HG02981 (cell line): ENCODE data around the gene UCHL5.
A peak's percentile ranks its signal among the peaks of the same experiment; 100 is the strongest.

Experiments used
- ATAC-seq: cut with Tn5 transposase; IDR thresholded peaks from one replicate; pipeline ENCODE4 v1.9.1; 2021; ENCODE audit warnings: mild to moderate bottlenecking, moderate library complexity; ENCODE audit not compliant: unreplicated experiment

The UCHL5 gene

GRCh38 chr1:193059282-193060114, at the start of gene UCHL5, which contains the start of gene RO60:
TSS of gene UCHL5 (minus strand) at chr1:193059360. CDS start at chr1:193059260, 100 bp downstream.
TSS of gene RO60 (plus strand) at chr1:193059612. CDS start at chr1:193069055, 9,443 bp downstream.
- peak; percentile 93 for ATAC-seq

GRCh38 chr1:193108471-193108870, 49.3 kb upstream of the UCHL5 start:
- ATAC-seq, result no peak

- ATAC-seq, result no peak
Observed at GRCh38 chr1:193105821-193106177, 46.6 kb upstream of the UCHL5 start.

DNA sequence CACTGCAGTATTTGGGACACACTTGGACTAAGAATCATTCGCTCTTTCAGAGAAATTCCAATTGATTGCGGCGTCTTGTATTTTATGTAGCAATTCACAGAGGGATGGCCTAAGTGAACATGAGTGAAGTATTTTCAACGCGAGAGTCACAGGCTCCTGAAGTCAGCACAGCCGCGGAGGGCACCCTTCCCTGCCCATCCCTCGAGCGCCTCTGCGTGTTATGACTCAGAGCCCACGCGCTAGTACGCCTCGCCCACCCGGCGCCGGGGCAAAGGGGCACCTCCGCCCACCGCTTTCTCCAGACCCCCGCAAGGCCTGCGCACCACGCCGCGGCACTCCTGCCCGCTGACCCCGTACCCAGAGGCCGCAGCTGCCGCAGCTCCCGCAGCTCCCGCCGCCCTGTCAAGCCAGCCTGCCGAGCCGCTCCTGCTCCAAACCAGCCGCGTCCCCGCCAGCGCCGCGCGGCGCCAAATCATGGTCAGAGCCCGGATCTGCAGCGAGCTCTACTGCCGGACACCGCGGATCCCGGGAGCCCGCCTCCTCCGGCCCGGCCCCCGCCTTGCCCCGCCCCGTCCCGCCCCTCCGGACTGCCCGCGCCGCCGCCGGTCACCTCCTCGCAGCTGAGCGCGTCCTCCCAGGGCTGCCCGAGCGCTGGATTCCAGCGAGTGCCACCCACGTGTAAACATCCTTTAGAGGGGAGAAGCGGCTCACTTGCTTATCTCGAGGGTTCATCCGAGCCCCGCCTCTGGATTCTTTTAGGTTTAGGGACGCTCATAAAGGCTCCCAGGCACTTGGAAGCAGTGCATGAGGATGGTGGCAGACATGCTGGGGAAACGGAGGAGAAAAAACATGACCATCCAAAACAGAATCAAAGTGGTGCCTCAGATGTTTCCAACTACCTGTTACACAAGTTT, 46.0 kb upstream of the UCHL5 start, which contains the start of gene GLRX2:
Gene GLRX2 (minus strand): TSS at position 508 of the 914 bp plus-strand sequence. CDS start 32 bp downstream, at position 476.
- peak; percentile 87 for ATAC-seq

GRCh38 chr1:193104502-193104906, 45.3 kb upstream of the UCHL5 start:
- ATAC-seq, result peak; percentile 25

- ATAC-seq, result no peak
Observed at GRCh38 chr1:193103759-193104501, 44.8 kb upstream of the UCHL5 start.

- no peak for ATAC-seq
Observed at GRCh38 chr1:193102662-193103061, 43.5 kb upstream of the UCHL5 start.

DNA sequence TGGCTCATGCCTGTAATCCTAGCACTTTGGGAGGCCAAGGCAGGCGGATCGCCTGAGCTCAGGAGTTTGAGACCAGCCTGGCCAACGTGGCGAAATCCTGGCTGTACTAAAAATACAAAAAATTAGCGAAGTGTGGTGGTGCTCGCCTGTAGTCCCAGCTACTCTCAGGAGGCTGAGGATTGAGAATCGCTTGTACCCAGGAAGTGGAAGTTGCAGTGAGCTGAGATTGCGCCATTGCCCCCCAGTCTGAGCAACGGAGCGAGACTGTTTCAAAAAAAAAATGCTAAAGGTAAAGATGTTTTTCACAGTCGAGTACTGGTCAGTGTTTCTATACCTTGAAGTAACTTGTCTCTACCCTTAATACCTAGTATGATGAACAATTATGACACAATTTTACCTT, 35.0 kb upstream of the UCHL5 start:
- no peak for ATAC-seq

GRCh38 chr1:193090865-193091264, 31.7 kb upstream of the UCHL5 start:
- ATAC-seq, result no peak

- ATAC-seq, result no peak
Observed at GRCh38 chr1:193087893-193088292, 28.7 kb upstream of the UCHL5 start.

- ATAC-seq, result no peak
Observed at GRCh38 chr1:193086342-193086741, 27.2 kb upstream of the UCHL5 start.

- no peak for ATAC-seq
Observed at GRCh38 chr1:193085263-193085662, 26.1 kb upstream of the UCHL5 start.

- ATAC-seq, result peak; percentile 97
Observed at GRCh38 chr1:193083365-193084088, 24.4 kb upstream of the UCHL5 start.

GRCh38 chr1:193079187-193079586, 20.0 kb upstream of the UCHL5 start:
- ATAC-seq, result no peak

DNA sequence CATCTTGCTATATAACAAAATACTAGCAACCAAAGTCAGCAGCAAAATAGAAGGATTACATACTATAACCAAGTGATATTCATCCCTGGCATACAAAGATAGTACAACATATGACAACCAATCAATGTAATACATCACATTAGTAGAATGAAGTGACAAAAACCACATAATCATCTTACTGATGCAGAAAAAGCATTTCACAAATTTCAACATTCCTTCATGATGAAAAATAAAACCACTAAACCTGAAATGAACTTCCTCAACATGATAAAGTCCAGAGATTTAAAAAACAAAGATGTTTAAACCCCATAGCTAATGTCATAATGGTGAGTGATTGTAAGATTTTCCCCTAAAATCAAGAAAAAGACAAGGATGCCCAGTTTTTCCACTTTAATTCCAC, 18.8 kb upstream of the UCHL5 start:
- ATAC-seq, result no peak

DNA sequence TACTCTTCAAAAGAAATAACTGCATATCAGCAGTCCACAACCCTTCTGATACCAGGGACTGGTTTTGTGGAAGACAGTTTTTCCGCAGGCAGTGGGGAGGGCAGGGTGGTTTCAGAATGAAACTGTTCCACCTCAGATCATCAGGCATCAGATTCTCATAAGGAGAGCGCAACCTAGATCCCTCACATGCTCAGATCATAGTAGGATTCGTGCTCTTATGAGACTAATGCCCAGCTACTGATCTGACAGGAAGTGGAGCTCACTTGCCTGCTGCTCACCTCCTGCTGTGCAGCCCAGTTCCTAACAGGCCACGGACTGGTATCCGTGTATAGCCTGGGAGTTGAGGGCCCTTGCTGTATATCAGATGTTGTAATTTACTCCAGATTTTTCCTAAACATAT, 11.8 kb upstream of the UCHL5 start:
- peak; percentile 57 for ATAC-seq

- ATAC-seq, result no peak
Observed at GRCh38 chr1:193070386-193070753, 11.2 kb upstream of the UCHL5 start.

- ATAC-seq, result no peak
Observed at GRCh38 chr1:193069748-193070385, 10.7 kb upstream of the UCHL5 start.

GRCh38 chr1:193068013-193068412, 8.9 kb upstream of the UCHL5 start:
- ATAC-seq, result no peak

DNA sequence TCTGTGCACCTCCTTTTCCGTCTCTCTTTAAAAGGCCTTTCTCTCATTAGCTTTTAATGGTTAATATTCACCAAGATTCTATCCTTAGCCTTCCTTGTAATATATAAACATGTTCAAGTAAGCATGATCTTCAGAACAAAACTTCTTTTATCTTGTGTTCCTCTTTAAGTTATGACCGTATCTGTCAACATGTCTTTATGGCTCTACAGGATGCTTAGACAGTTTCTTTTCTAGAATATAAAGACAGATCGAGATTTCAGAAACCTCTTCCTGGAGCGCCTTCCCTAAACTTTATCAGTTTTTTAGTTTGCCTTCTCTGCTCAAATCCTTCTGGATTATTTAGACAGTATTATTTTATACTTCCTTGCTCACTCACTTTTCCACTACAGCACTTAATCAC, 7.4 kb upstream of the UCHL5 start:
- no peak for ATAC-seq
